Activated naive CD4-positive, alpha-beta T cell treated with anti-CD3 and anti-CD28 coated beads, Interleukin-2, amount 50 U/mL, for 16 hours (primary cell): ENCODE measurements around the gene TKTL2.

Experiments used
- DNase-seq: peaks from one replicate; pipeline ENCODE4 v3.0.0-alpha.2; 2020

The TKTL2 gene, protein sequence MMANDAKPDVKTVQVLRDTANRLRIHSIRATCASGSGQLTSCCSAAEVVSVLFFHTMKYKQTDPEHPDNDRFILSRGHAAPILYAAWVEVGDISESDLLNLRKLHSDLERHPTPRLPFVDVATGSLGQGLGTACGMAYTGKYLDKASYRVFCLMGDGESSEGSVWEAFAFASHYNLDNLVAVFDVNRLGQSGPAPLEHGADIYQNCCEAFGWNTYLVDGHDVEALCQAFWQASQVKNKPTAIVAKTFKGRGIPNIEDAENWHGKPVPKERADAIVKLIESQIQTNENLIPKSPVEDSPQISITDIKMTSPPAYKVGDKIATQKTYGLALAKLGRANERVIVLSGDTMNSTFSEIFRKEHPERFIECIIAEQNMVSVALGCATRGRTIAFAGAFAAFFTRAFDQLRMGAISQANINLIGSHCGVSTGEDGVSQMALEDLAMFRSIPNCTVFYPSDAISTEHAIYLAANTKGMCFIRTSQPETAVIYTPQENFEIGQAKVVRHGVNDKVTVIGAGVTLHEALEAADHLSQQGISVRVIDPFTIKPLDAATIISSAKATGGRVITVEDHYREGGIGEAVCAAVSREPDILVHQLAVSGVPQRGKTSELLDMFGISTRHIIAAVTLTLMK

GRCh38 chr4:163473576-163473975 lies at the start of gene TKTL2:
Gene TKTL2, minus strand, starts transcription at chr4:163473754. Its CDS starts 20 bp downstream, at chr4:163473734.
- DNase-seq = no peak

DNA sequence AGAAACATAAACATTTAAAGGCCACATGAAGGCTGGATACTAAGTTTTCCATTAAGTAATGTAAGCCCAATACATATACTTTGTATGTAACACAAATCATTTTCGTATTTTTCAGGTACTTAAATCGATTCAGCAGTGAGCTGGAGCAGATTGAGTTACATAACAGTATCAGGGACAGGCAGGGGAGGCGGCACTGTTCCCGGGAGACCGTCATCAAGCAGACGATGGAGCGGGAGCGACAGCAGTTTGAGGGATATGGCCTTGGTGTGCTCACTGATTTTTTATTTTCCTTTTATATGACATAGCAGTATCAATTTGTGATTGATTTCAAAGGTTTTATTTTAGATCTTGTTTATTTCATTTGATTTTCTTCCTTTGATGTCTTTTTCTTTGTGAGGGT lies 41.6 kb upstream of the TKTL2 start:
- DNase-seq = no peak

DNA sequence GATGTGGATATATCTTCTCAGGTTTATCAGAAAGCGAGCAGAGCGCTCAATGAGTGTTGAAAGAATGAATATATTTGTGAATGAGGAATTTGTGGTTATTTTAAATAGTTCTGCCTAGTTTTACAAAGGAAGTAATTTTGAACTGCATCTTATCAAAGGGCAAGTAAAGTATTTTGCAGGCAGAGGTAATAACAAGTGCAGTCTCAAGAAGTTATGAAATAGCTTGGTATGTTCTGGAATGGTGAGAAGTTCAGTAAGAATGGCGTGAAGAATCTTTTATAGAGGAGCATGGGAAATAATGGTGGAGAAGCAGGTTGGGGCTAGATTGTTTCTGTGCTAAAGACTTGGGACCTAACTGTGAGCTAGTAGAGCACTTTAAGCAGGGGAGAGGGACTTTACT lies 31.8 kb upstream of the TKTL2 start:
- no peak for DNase-seq

GRCh38 chr4:163500586-163500985 lies 27.0 kb upstream of the TKTL2 start:
- DNase-seq = no peak

- no peak for DNase-seq
Observed at GRCh38 chr4:163495900-163496299, 22.3 kb upstream of the TKTL2 start.

- DNase-seq = peak; percentile 84
Observed at GRCh38 chr4:163494360-163495241, 21.0 kb upstream of the TKTL2 start, which contains the start of gene TMA16. Gene TMA16, plus strand, starts transcription at chr4:163494690. Its CDS starts 112 bp downstream, at chr4:163494802.

DNA sequence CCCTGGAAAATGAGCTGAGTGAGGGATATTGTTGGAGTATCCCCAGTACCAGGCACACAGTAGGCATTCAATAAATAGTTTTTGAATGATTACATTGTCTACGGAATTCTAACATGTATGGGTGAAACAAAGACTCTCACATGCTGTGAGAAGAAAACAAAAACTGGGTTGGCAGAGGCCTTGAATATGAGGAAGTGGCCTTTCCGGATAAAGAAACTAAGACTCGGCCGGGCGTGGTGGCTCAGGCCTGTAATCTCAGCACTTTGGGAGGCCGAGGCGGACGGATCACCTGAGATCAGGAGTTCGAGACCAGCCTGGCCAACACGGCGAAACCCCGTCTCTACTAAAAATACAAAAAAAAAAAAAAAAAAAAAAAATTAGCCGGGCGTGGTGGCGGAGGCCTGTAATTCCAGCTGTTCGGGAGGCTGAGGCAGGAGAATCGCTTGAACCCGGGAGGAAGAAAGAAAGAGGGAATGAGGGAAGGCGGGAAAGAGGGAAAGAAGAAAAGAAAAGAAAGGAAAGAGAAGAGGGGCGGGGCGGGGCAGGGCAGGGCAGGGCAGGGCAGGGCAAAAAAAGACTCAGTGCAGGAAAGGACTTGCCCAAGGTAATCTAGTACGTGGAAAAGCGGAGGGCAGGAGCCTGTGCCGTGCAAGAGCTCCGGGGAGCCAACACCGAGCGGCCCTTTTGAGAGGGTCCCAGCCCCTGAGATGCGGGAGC lies 20.2 kb upstream of the TKTL2 start:
- DNase-seq = no peak

GRCh38 chr4:163492951-163493504 lies 19.5 kb upstream of the TKTL2 start:
- DNase-seq = no peak

DNA sequence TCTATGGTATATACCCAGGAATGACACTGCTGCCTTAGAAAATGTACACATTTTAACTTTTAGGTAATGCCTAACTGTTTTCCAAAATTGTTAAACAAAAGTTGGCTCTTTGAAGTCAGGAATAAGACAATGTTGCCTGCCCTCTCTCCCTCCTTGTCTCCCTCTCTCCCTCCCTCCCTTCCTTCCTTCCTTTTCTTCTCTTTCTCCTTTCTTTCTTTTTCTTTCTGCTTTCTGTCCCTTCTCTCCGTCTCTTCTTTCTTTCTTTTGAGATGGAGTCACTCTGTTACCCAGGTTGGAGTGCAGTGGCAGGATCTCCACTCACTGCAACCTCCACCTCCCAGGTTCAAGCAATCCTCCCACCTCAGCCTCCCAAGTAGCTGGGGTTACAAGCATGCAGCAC lies 16.4 kb upstream of the TKTL2 start:
- no peak for DNase-seq

DNA sequence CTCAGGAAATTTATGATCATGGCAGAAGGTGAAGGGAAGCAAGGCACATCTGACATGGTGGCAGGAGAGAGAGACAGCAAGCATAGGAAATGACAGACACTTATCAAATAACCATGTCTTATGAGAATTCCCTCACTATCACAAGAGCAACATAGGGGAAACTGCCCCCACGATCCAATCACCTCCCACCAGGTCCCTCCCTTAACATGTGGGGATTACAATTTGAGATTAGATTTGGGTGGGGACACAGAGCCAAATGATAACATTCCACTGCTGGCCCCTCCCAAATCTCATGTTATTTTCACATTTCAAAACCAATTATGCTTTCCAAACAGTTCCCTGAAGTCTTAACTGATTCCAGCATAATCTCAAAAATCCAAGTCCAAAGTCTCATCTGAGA lies 12.8 kb upstream of the TKTL2 start:
- no peak for DNase-seq

GRCh38 chr4:163485589-163485988 lies 12.0 kb upstream of the TKTL2 start:
- DNase-seq = no peak

DNA sequence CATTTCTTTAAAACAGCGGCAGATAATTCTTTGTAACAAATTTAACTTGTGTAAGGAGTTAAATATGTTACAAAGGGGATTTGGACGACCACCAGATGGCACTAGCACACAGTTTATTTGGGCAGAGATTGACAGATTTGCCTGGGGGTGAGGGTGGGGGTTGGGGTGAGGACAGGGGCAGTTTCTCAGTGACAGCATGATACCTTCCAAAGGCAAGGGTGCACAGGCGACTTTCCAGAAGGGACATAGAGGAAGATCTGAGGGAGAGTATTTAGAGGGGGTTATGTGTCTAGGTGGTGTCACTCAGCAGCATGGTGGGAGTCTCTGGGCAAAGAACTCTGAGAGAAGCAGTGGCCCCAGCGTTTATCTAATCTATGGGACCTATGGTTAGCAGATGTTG lies 11.4 kb upstream of the TKTL2 start:
- peak; percentile 52 for DNase-seq

GRCh38 chr4:163482190-163482589 lies 8.6 kb upstream of the TKTL2 start:
- no peak for DNase-seq

DNA sequence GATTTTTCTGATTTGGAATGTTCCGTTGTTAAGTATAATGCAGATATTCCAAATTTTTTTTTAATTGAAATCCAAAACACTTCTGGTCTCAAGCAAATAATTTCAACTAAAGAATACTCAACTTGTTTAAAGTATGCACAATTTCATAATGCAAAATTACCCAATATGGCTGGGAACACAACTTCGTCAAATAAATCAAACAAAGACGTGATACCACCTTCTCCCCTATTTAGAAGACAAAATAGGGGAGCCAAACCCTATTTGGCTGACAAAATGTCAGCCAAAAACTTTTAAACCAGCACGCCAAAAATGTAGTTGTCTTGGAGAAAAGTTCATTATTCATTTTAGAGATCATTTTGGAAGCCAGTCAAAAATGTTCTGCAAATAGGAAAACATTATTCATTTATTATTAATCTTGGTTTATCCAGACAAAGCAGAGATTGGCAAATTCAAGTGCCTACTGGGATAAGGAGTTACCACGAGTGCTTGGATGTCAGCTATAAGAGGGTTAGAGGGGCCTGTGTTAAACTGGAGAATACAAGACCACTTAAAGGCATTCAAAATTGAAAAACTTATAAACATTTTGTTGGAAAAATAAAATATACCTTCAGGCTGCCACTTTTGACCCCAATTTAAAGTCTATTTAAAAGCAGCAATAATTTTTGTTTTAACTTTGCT lies 3.3 kb upstream of the TKTL2 start:
- DNase-seq = no peak

GRCh38 chr4:163474027-163474426 lies 473 bp upstream of the TKTL2 start:
- DNase-seq = no peak

DNA sequence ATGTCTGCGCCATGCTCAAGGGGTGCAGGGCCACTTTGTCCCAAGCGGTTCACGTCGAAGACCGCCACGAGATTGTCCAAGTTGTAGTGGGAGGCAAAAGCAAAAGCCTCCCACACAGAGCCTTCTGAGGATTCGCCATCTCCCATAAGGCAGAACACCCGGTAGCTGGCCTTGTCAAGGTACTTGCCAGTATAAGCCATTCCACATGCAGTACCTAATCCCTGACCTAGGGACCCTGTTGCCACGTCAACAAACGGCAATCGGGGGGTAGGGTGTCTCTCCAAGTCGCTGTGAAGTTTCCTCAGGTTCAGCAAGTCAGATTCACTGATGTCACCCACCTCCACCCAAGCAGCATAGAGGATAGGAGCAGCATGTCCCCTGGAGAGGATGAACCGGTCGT lies 424 bp downstream of the TKTL2 start:
- no peak for DNase-seq

DNA sequence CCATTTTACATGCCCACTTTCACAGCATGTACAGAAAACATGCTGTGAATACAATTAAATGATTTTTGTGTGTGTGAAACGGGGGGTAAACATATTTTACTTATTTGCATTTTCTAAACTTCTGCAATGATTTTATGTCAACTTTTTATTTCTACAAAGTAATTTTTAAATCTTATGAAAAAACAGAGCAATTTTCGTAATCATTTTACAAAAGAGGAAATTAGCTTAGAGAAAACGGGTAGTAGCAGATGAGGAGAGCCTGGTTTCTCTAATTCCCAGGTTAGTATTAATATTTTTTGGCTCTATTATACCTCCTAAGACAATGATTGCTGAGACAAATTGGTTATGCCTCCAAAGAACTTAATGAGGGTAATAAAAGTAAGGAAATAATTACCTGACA lies 3.2 kb downstream of the TKTL2 start:
- DNase-seq = no peak

DNA sequence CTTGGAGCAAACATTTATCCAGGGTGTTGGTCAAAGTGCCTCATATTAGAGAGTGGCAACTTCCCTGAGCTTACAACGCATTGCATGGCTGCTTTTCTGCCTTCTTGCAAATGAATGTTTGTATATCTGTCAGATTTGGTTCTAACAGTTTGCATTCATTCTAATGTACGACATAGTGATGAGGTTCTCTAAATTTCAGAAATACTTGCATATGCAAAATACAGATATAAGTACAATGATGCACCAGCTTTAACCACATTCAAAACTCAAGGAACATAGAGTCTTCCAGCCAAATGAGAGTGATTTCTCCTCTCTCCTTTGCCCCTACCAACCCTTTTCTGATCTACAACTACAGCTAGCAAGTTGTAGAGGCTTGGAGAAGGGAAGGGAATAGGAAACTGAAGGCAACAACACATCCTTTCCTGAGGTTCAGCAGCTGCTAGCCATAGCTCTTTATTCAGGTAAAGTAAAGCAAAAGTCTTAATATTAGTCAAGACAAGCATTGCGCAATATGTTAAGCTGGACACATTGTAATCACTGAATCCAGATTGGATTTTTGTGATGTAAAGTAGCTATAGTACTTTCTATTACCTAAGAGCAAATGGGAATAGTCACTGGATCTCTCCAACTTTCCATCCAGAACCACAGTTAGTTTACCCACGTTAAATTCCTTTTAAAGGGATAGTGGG lies 6.3 kb downstream of the TKTL2 start:
- no peak for DNase-seq

GRCh38 chr4:163462556-163462955 lies 11.0 kb downstream of the TKTL2 start:
- DNase-seq = no peak

DNA sequence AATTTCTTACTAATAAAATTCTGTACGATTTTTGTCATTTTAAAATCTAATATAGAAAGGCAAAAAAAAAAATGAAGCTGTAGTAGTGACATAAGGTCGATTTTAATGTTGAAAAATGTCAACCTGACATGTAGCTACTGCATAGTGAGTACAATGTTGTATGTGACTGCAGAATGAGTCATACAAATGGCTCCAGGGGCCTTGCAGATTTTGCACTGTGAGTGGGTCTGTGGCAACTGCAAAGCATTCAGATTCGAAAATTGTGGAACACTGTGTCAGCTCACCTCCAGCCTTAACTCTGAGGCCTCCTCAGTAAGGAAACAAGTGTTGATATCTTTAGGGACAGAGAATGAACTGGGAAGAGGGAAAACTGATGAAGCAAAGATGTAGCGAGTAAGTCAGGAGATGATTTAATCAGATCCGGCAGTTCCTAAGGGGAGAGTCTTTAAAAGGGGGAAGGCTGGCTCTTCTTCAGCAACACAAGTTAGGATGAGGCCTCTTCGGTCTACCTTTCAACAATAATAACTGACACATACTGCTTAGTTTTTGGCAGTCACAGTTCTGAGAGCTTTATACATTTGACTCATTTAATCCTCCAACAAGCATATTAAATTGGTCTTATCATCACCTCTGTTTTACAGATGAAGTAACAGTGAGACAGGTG lies 24.9 kb downstream of the TKTL2 start:
- no peak for DNase-seq

GRCh38 chr4:163447481-163447880 lies 26.1 kb downstream of the TKTL2 start:
- DNase-seq = no peak
